NCI-H1417 (cell line): ENCODE measurements around the gene ADM5.
"Not testable (repeated sequence)": the region's sequence is repeated elsewhere in the genome, so short reads cannot be mapped to it uniquely, and the experiment has no call there.

Experiments used
- DNase-seq, 3 experiments: peaks; one replicate each; lab custom pipeline; 2025; lab: John Stamatoyannopoulos, UW

The ADM5 gene

GRCh38 chr19:49701271-49701786 is 11.9 kb downstream of the ADM5 start:
- DNase-seq: peak in 1 of 3 experiments; percentile 26

- no peak for DNase-seq
These were observed 15.7 kb downstream of the ADM5 start for GRCh38 chr19:49704888-49705642.

GRCh38 chr19:49705919-49706318 is 16.5 kb downstream of the ADM5 start:
- DNase-seq: no peak

GRCh38 chr19:49710372-49710951 is 21.1 kb downstream of the ADM5 start:
- DNase-seq: no peak

GRCh38 chr19:49712397-49712859 is 23.0 kb downstream of the ADM5 start:
- no peak for DNase-seq

- no peak for DNase-seq
These were observed 23.9 kb downstream of the ADM5 start for GRCh38 chr19:49713236-49713845.

GRCh38 chr19:49716154-49716553 is 26.8 kb downstream of the ADM5 start:
- DNase-seq: no peak

- no peak for DNase-seq
These were observed 29.1 kb downstream of the ADM5 start for GRCh38 chr19:49718511-49718910.

GRCh38 chr19:49718991-49719390 is 29.6 kb downstream of the ADM5 start:
- DNase-seq: no peak

GRCh38 chr19:49719420-49719819 is 30.0 kb downstream of the ADM5 start:
- not testable (repeated sequence) for DNase-seq

GRCh38 chr19:49727217-49728030 is 38.0 kb downstream of the ADM5 start:
- DNase-seq: no peak

GRCh38 chr19:49730166-49730565 is 40.8 kb downstream of the ADM5 start:
- DNase-seq: no peak

GRCh38 chr19:49738268-49738667 is 48.9 kb downstream of the ADM5 start:
- DNase-seq: no peak

- DNase-seq: no peak
These were observed 49.7 kb downstream of the ADM5 start for GRCh38 chr19:49739098-49739497.

- no peak for DNase-seq
These were observed 50.5 kb downstream of the ADM5 start for GRCh38 chr19:49739933-49740332.
